Measurements from ENCODE around the gene SULT4A1. TPM values are rescaled to one million over a fixed set of nuclear protein-coding genes. Genes with fewer than 3 reads are reported as not detected.

The SULT4A1 gene
- total RNA-seq, 2 experiments from 2014 or later: 0.07 to 0.14 TPM

DNA sequence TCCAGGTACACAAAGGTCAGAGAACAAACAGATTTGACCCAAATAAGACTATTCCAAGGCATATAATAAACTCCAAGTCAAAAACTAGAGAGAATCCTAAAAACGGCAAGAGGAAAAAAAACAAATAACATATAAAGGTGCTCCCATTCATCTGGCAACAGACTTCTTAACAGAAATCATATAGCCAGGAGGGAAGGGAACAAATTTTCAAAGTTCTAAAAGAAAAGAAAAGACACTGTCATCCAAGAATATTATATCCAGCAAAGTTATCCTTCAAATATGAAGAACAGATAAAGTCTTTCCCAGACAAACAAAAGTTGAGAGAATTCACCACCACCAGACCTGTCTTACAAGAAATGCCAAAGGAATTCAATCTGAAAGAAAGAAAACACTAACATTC, 61.3 kb downstream of the SULT4A1 start:
- no peak for ATAC-seq
- Mint-ChIP-seq H3K4me1 (no peaks in the 10 kb centered on the region), H3K9me3 (ENCODE audit: low read depth) (peaks cover 12% of the 10 kb centered on the region), H3K36me3 (ENCODE audit: low read depth) (peaks cover 7% of the 10 kb centered on the region), H3K27ac (no peak overlapping the region), H3K27me3 (peaks cover 22% of the 10 kb centered on the region), H3K4me3 (no peak overlapping the region)
- ChIA-PET CTCF (no interaction called here), POLR2A (no interaction called here)
- no peak for DNase-seq
- intact Hi-C loops (cut with DNase I, micrococcal nuclease): no loop called here

DNA sequence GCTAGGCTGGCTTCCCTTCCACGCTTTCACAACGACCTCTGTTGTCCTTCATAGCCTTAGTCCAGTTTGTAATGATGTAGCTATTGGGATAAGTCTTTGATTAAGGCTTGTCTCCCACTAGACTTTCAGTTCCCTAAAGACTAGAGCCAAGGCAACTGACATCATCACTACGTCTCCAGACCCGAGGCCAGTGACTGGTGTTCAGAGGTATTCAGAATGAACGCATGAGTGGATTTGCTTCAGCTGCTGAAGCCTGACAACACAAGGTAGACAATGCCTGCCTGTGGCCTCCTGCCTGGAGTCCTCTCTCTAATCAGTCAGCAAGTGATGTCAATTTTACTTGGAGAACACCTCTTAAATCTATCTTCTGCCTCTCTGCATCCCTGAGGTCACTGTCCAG, 63.8 kb downstream of the SULT4A1 start:
- intact Hi-C loops (cut with DNase I, micrococcal nuclease): no loop called here
- DNase-seq (no peak), ATAC-seq (no peak)
- H3K4me3 Mint-ChIP-seq: no peak overlapping the region
- no peaks in the 10 kb centered on the region for H3K4me1 Mint-ChIP-seq
- ChIA-PET POLR2A (no interaction called here), CTCF (no interaction called here)
- peaks cover 7% of the 10 kb centered on the region for H3K36me3 Mint-ChIP-seq (ENCODE audit: low read depth)
- no peak overlapping the region for H3K27ac Mint-ChIP-seq
- H3K9me3 Mint-ChIP-seq (ENCODE audit: low read depth): peaks cover 12% of the 10 kb centered on the region
- H3K27me3 Mint-ChIP-seq: peaks cover 27% of the 10 kb centered on the region

GRCh38 chr22:43796567-43796966, 65.7 kb downstream of the SULT4A1 start:
- intact Hi-C loops (cut with DNase I, micrococcal nuclease): no loop called here
- Mint-ChIP-seq H3K36me3 (ENCODE audit: low read depth) (peaks cover 7% of the 10 kb centered on the region), H3K27me3 (peaks cover 22% of the 10 kb centered on the region), H3K9me3 (ENCODE audit: low read depth) (peaks cover 12% of the 10 kb centered on the region), H3K4me3 (no peak overlapping the region), H3K4me1 (no peaks in the 10 kb centered on the region), H3K27ac (no peak overlapping the region)
- ChIA-PET POLR2A (no interaction called here), CTCF (no interaction called here)
- DNase-seq (no peak), ATAC-seq (no peak)

DNA sequence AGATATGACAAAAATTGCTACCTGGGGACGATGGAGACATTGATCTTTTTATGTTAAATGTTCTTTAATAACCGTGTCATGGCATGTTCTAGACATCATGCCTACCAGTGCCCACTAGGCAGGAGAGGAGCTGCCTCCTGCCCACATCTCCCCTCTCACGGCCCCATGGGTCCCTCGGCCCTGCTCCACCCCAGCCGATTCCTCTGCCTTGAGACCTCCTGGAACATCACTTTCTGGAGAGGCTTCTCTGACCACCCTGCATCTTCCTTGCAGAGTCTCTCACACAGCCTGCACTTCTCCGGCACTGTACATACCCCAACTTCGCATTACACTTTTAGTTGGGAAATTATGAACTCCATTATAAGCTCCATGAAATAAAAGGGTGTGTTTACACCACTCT, 67.0 kb downstream of the SULT4A1 start:
- Mint-ChIP-seq H3K4me3 (no peak overlapping the region), H3K9me3 (ENCODE audit: low read depth) (peaks cover 3% of the 10 kb centered on the region), H3K36me3 (ENCODE audit: low read depth) (no peaks in the 10 kb centered on the region), H3K4me1 (no peaks in the 10 kb centered on the region), H3K27ac (no peak overlapping the region), H3K27me3 (peaks cover 12% of the 10 kb centered on the region)
- ATAC-seq (no peak), DNase-seq (no peak)
- ChIA-PET POLR2A (no interaction called here), CTCF (no interaction called here)
- intact Hi-C loops (cut with DNase I, micrococcal nuclease): no loop called here

- Mint-ChIP-seq H3K36me3 (ENCODE audit: low read depth) (no peaks in the 10 kb centered on the region), H3K4me3 (no peak overlapping the region), H3K4me1 (no peaks in the 10 kb centered on the region), H3K27ac (no peak overlapping the region), H3K9me3 (ENCODE audit: low read depth) (no peaks in the 10 kb centered on the region), H3K27me3 (peaks cover 8% of the 10 kb centered on the region)
- CTCF ChIA-PET: no interaction called here
- DNase-seq (no peak), ATAC-seq (no peak)
- POLR2A ChIA-PET: no interaction called here
- intact Hi-C loops (cut with DNase I, micrococcal nuclease): no loop called here
Observed at GRCh38 chr22:43792905-43793304, 69.4 kb downstream of the SULT4A1 start.

- Mint-ChIP-seq H3K4me3 (no peak overlapping the region), H3K4me1 (no peaks in the 10 kb centered on the region), H3K27me3 (peaks cover 7% of the 10 kb centered on the region), H3K9me3 (ENCODE audit: low read depth) (no peaks in the 10 kb centered on the region), H3K36me3 (ENCODE audit: low read depth) (no peaks in the 10 kb centered on the region), H3K27ac (no peak overlapping the region)
- intact Hi-C loops (cut with DNase I, micrococcal nuclease): no loop called here
- ChIA-PET CTCF (interaction anchor here (0.7 kb wide), 1 partner anchor 95 kb away, joined by 4 read pairs; no protein-coding TSS in a partner anchor), POLR2A (no interaction called here)
- DNase-seq: no peak
- no peak for ATAC-seq
Observed at GRCh38 chr22:43789452-43789851, 72.9 kb downstream of the SULT4A1 start.

- Mint-ChIP-seq H3K27ac (no peak overlapping the region), H3K9me3 (ENCODE audit: low read depth) (no peaks in the 10 kb centered on the region), H3K4me3 (no peak overlapping the region), H3K27me3 (peaks cover 7% of the 10 kb centered on the region), H3K36me3 (ENCODE audit: low read depth) (no peaks in the 10 kb centered on the region), H3K4me1 (no peaks in the 10 kb centered on the region)
- ChIA-PET CTCF (interaction anchor here (1.3 kb wide), 1 partner anchor 101 kb away, joined by 3 read pairs; no protein-coding TSS in a partner anchor), POLR2A (no interaction called here)
- no peak for ATAC-seq
- no peak for DNase-seq
- intact Hi-C loops (cut with DNase I, micrococcal nuclease): no loop called here
Observed at GRCh38 chr22:43783777-43784176, 78.5 kb downstream of the SULT4A1 start.

GRCh38 chr22:43782448-43782847, 79.9 kb downstream of the SULT4A1 start:
- H3K4me1 Mint-ChIP-seq: no peaks in the 10 kb centered on the region
- ATAC-seq (no peak), DNase-seq (no peak)
- H3K27ac Mint-ChIP-seq: no peak overlapping the region
- intact Hi-C loops (cut with DNase I, micrococcal nuclease): no loop called here
- no peaks in the 10 kb centered on the region for H3K36me3 Mint-ChIP-seq (ENCODE audit: low read depth)
- H3K9me3 Mint-ChIP-seq (ENCODE audit: low read depth): no peaks in the 10 kb centered on the region
- H3K27me3 Mint-ChIP-seq: peaks cover 7% of the 10 kb centered on the region
- POLR2A ChIA-PET: no interaction called here
- no peak overlapping the region for H3K4me3 Mint-ChIP-seq
- CTCF ChIA-PET: interaction anchor here (1.3 kb wide), 1 partner anchor 103 kb away, joined by 3 read pairs; no protein-coding TSS in a partner anchor

- intact Hi-C loops (cut with DNase I, micrococcal nuclease): no loop called here
- no peaks in the 10 kb centered on the region for H3K27me3 Mint-ChIP-seq
- POLR2A ChIA-PET: no interaction called here
Observed at GRCh38 chr22:43777286-43777685, 85.0 kb downstream of the SULT4A1 start.

GRCh38 chr22:43776081-43776670, 86.1 kb downstream of the SULT4A1 start:
- ChIA-PET CTCF (interaction anchor here (0.7 kb wide), 1 partner anchor 736 kb away, joined by 3 read pairs; no protein-coding TSS in a partner anchor), POLR2A (no interaction called here)
- no peak for DNase-seq
- no peak for ATAC-seq
- Mint-ChIP-seq H3K36me3 (ENCODE audit: low read depth) (no peaks in the 10 kb centered on the region), H3K4me1 (no peaks in the 10 kb centered on the region), H3K27me3 (no peaks in the 10 kb centered on the region), H3K27ac (no peak overlapping the region), H3K9me3 (ENCODE audit: low read depth) (no peaks in the 10 kb centered on the region), H3K4me3 (no peak overlapping the region)
- intact Hi-C loops (cut with DNase I, micrococcal nuclease): no loop called here

More at GRCh38 chr22:43777286-43777685, 85.0 kb downstream of the SULT4A1 start:
- DNase-seq: no peak
- Mint-ChIP-seq H3K27ac (no peak overlapping the region), H3K9me3 (ENCODE audit: low read depth) (no peaks in the 10 kb centered on the region), H3K4me3 (no peak overlapping the region), H3K36me3 (ENCODE audit: low read depth) (no peaks in the 10 kb centered on the region), H3K4me1 (no peaks in the 10 kb centered on the region)
- ATAC-seq: no peak
- CTCF ChIA-PET: no interaction called here

Other genes with a start within 250 kb of the SULT4A1 start
- under 1 TPM; 0.56 to 0.71 TPM for gene EFCAB6, start 50.2 kb downstream of the SULT4A1 start, total RNA-seq
- gene PNPLA5, start 29.5 kb upstream of the SULT4A1 start, total RNA-seq: not detected
- gene PNPLA3, start 61.3 kb upstream of the SULT4A1 start, total RNA-seq: under 1 TPM; 0.54 to 0.55 TPM
- gene SAMM50, start 92.9 kb upstream of the SULT4A1 start, total RNA-seq: 10 to 100 TPM; 35.2 to 43.8 TPM
- gene PARVB, start 161.8 kb upstream of the SULT4A1 start, total RNA-seq: 10 to 100 TPM; 42.7 to 45.9 TPM

Measured in activated CD4-positive, alpha-beta T cell treated with anti-CD3 and anti-CD28 coated beads for 36 hours (primary cell).